ENCODE results near the gene CD99. TPM values are rescaled to one million over a fixed set of nuclear protein-coding genes. Genes with fewer than 3 reads are reported as not detected.

Gene CD99
- total RNA-seq (2021) (72.1 to 77.9 TPM (median 73.6 TPM) in 3 replicates), Bru-seq, nascent RNA (percentile 55 among the genes with signal in this experiment)
- long read RNA-seq, experiment 1, transcript CD99-205 (10 exons, 1,291 nt), result major isoform, 141 of 175 reads
- long read RNA-seq, experiment 1, transcript CD99-212 (10 exons, 1,089 nt), result minor isoform, 18 of 175 reads
- long read RNA-seq, experiment 1, transcript CD99-204 (9 exons, 892 nt), result minor isoform, 7 of 175 reads
- long read RNA-seq, experiment 1, partial matches to known transcripts, result 2 of 175 reads
- long read RNA-seq, experiment 1, other reads (novel, unspliced or antisense), result 7 of 175 reads
- long read RNA-seq, experiment 2, transcript CD99-212 (10 exons, 1,089 nt), result minor isoform, 10 of 101 reads
- long read RNA-seq, experiment 2, transcript CD99-205 (10 exons, 1,291 nt), result major isoform, 59 of 101 reads
- long read RNA-seq, experiment 2, partial matches to known transcripts, result 11 of 101 reads
- long read RNA-seq, experiment 2, other reads (novel, unspliced or antisense), result 17 of 101 reads
- long read RNA-seq, experiment 3, transcript CD99-205 (10 exons, 1,291 nt), result major isoform, 45 of 58 reads
- long read RNA-seq, experiment 3, partial matches to known transcripts, result 2 of 58 reads
- long read RNA-seq, experiment 3, other reads (novel, unspliced or antisense), result 7 of 58 reads

GRCh38 chrX:2690856-2691542 lies at the start of gene CD99:
Gene CD99, plus strand, starts transcription at chrX:2691295. Its CDS starts 66 bp downstream, at chrX:2691361.
- H3K4me1 Mint-ChIP-seq, result peaks cover 38% of the 10 kb centered on the region
- no peaks in the 10 kb centered on the region for H3K9me3 Mint-ChIP-seq
- peak; percentile 80 for ATAC-seq
- H3K27me3 Mint-ChIP-seq (ENCODE audit: low read depth), result peaks cover 55% of the 10 kb centered on the region
- ChIA-PET CTCF (no interaction called here), POLR2A (no interaction called here)
- H3K27ac Mint-ChIP-seq, result no peak within 1 kb of the TSS
- DNase-seq (ENCODE audit: low spot score), result peak; percentile 76
- peak within 1 kb of the TSS; percentile 81 for H3K4me3 Mint-ChIP-seq
- no peaks in the 10 kb centered on the region for H3K36me3 Mint-ChIP-seq
- TF ChIP-seq E2F5 (CRISPR knock-in tag; IDR thresholded peaks at IDR 0.05) (no peak), CREM (CRISPR knock-in tag; IDR thresholded peaks at IDR 0.05) (no peak), NFATC4 (CRISPR knock-in tag; IDR thresholded peaks at IDR 0.05) (no peak), FOXP1 (CRISPR knock-in tag; IDR thresholded peaks at IDR 0.05; ENCODE audit: borderline replicate concordance) (no peak; the same call in 1 of the 2 replicates), IRF2 (CRISPR knock-in tag; IDR thresholded peaks at IDR 0.05; ENCODE audit: borderline replicate concordance, low read depth) (no peak), ZNF671 (CRISPR knock-in tag; IDR thresholded peaks at IDR 0.05) (no peak), ZNF317 (CRISPR knock-in tag; IDR thresholded peaks at IDR 0.05; ENCODE audit: borderline replicate concordance, low read depth) (peak; percentile 27; the same call in 1 of the 2 replicates), OVOL2 (CRISPR knock-in tag; IDR thresholded peaks at IDR 0.05; ENCODE audit: borderline replicate concordance) (no peak), HMGXB4 (CRISPR knock-in tag; IDR thresholded peaks at IDR 0.05) (peak; percentile 76; the same call in 1 of the 2 replicates), ZNF423 (CRISPR knock-in tag; IDR thresholded peaks at IDR 0.05) (peak; percentile 58; the same call in 1 of the 2 replicates), KAT7 (CRISPR knock-in tag; IDR thresholded peaks at IDR 0.05; ENCODE audit: borderline replicate concordance) (0 out of 2 replicates have a peak, but pooled peaks have one; percentile 43), JUN (CRISPR knock-in tag; IDR thresholded peaks at IDR 0.05) (no peak), TCF7 (CRISPR knock-in tag; IDR thresholded peaks at IDR 0.05; ENCODE audit: low read depth) (no peak), ATF3 (CRISPR knock-in tag; conservative IDR thresholded peaks at IDR 0.05) (no peak), ESRRA (CRISPR knock-in tag; IDR thresholded peaks at IDR 0.05; ENCODE audit: borderline replicate concordance) (no peak), AR (CRISPR knock-in tag; IDR thresholded peaks at IDR 0.05) (no peak), HMGA2 (CRISPR knock-in tag; IDR thresholded peaks at IDR 0.05) (no peak), SMAD4 (CRISPR knock-in tag; IDR thresholded peaks at IDR 0.05) (no peak), TEAD4 (CRISPR knock-in tag; IDR thresholded peaks at IDR 0.05) (no peak), SP1 (CRISPR knock-in tag; conservative IDR thresholded peaks at IDR 0.05) (no peak), AFF4 (CRISPR knock-in tag; IDR thresholded peaks at IDR 0.05; ENCODE audit: borderline replicate concordance) (no peak), NR2C2 (CRISPR knock-in tag; IDR thresholded peaks at IDR 0.05) (no peak), ZNF263 (CRISPR knock-in tag; IDR thresholded peaks at IDR 0.05; ENCODE audit: low read depth) (peak; percentile 49; the same call in 1 of the 2 replicates), USF2 (CRISPR knock-in tag; IDR thresholded peaks at IDR 0.05) (no peak), RELA (CRISPR knock-in tag; IDR thresholded peaks at IDR 0.05; ENCODE audit: borderline replicate concordance) (0 out of 2 replicates have a peak, but pooled peaks have one; percentile 29)

Data from WTC11 (cell line).